Renal pelvis (tissue), 12 donors: ENCODE measurements around the gene MED17. TPM values are rescaled to one million over a fixed set of nuclear protein-coding genes. Genes with fewer than 3 reads are reported as not detected.
A peak's percentile ranks its signal among the peaks of the same experiment; 100 is the strongest.

ENCODE experiments used
- DNase-seq: peaks from one replicate; pipeline ENCODE4 v3.0.0-alpha.2; 2013
- long read RNA-seq, 16 experiments: transcript quantifications; one replicate each; lab custom pipeline, GENCODE V29; 2026
- polyA plus RNA-seq, 3 donors: library from polyadenylated mRNA; unstranded; fragments of 120-200 nt; gene quantifications; one replicate each; pipeline ENCODE4 v1.2.1, GENCODE V29; 2013; ENCODE audit not compliant: insufficient read length in 3 of 3

The MED17 gene, protein sequence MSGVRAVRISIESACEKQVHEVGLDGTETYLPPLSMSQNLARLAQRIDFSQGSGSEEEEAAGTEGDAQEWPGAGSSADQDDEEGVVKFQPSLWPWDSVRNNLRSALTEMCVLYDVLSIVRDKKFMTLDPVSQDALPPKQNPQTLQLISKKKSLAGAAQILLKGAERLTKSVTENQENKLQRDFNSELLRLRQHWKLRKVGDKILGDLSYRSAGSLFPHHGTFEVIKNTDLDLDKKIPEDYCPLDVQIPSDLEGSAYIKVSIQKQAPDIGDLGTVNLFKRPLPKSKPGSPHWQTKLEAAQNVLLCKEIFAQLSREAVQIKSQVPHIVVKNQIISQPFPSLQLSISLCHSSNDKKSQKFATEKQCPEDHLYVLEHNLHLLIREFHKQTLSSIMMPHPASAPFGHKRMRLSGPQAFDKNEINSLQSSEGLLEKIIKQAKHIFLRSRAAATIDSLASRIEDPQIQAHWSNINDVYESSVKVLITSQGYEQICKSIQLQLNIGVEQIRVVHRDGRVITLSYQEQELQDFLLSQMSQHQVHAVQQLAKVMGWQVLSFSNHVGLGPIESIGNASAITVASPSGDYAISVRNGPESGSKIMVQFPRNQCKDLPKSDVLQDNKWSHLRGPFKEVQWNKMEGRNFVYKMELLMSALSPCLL
- 10 to 100 TPM; 37.8 to 46.4 (median 44.6) TPM for polyA plus RNA-seq
- long read RNA-seq, donor 1, full-length matches to known transcripts, result 13 of 13 reads
- long read RNA-seq, donor 1, partial matches to known transcripts, result 0 of 13 reads
- long read RNA-seq, donor 1, other reads (novel, unspliced or antisense), result 0 of 13 reads
- long read RNA-seq, donor 2, full-length matches to known transcripts, result 22 of 22 reads
- long read RNA-seq, donor 2, partial matches to known transcripts, result 0 of 22 reads
- long read RNA-seq, donor 2, other reads (novel, unspliced or antisense), result 0 of 22 reads
- long read RNA-seq, donor 3, full-length matches to known transcripts, result 9 of 9 reads
- long read RNA-seq, donor 3, partial matches to known transcripts, result 0 of 9 reads
- long read RNA-seq, donor 3, other reads (novel, unspliced or antisense), result 0 of 9 reads
- long read RNA-seq, donor 4, full-length matches to known transcripts, result 15 of 15 reads
- long read RNA-seq, donor 4, partial matches to known transcripts, result 0 of 15 reads
- long read RNA-seq, donor 4, other reads (novel, unspliced or antisense), result 0 of 15 reads
- long read RNA-seq, donor 5, full-length matches to known transcripts, result 11 of 11 reads
- long read RNA-seq, donor 5, partial matches to known transcripts, result 0 of 11 reads
- long read RNA-seq, donor 5, other reads (novel, unspliced or antisense), result 0 of 11 reads
- long read RNA-seq, donor 6, full-length matches to known transcripts, result 11 of 11 reads
- long read RNA-seq, donor 6, partial matches to known transcripts, result 0 of 11 reads
- long read RNA-seq, donor 6, other reads (novel, unspliced or antisense), result 0 of 11 reads
- long read RNA-seq, donor 7, full-length matches to known transcripts, result 9 of 9 reads
- long read RNA-seq, donor 7, partial matches to known transcripts, result 0 of 9 reads
- long read RNA-seq, donor 7, other reads (novel, unspliced or antisense), result 0 of 9 reads
- long read RNA-seq, donor 8, full-length matches to known transcripts, result 2 of 2 reads
- long read RNA-seq, donor 8, partial matches to known transcripts, result 0 of 2 reads
- long read RNA-seq, donor 8, other reads (novel, unspliced or antisense), result 0 of 2 reads
- long read RNA-seq, donor 9, full-length matches to known transcripts, result 11 of 11 reads
- long read RNA-seq, donor 9, partial matches to known transcripts, result 0 of 11 reads
- long read RNA-seq, donor 9, other reads (novel, unspliced or antisense), result 0 of 11 reads
- long read RNA-seq, donor 10, full-length matches to known transcripts, result 5 of 5 reads
- long read RNA-seq, donor 10, partial matches to known transcripts, result 0 of 5 reads
- long read RNA-seq, donor 10, other reads (novel, unspliced or antisense), result 0 of 5 reads
- long read RNA-seq, donor 11, full-length matches to known transcripts, result 10 of 10 reads
- long read RNA-seq, donor 11, partial matches to known transcripts, result 0 of 10 reads
- long read RNA-seq, donor 11, other reads (novel, unspliced or antisense), result 0 of 10 reads
- long read RNA-seq, donor 12, full-length matches to known transcripts, result 20 of 20 reads
- long read RNA-seq, donor 12, partial matches to known transcripts, result 0 of 20 reads
- long read RNA-seq, donor 12, other reads (novel, unspliced or antisense), result 0 of 20 reads
- long read RNA-seq, donor 13, full-length matches to known transcripts, result 6 of 6 reads
- long read RNA-seq, donor 13, partial matches to known transcripts, result 0 of 6 reads
- long read RNA-seq, donor 13, other reads (novel, unspliced or antisense), result 0 of 6 reads
- long read RNA-seq, donor 14, result 0 reads
- long read RNA-seq, donor 15, full-length matches to known transcripts, result 16 of 16 reads
- long read RNA-seq, donor 15, partial matches to known transcripts, result 0 of 16 reads
- long read RNA-seq, donor 15, other reads (novel, unspliced or antisense), result 0 of 16 reads
- long read RNA-seq, donor 16, full-length matches to known transcripts, result 11 of 16 reads
- long read RNA-seq, donor 16, partial matches to known transcripts, result 5 of 16 reads
- long read RNA-seq, donor 16, other reads (novel, unspliced or antisense), result 0 of 16 reads

DNA sequence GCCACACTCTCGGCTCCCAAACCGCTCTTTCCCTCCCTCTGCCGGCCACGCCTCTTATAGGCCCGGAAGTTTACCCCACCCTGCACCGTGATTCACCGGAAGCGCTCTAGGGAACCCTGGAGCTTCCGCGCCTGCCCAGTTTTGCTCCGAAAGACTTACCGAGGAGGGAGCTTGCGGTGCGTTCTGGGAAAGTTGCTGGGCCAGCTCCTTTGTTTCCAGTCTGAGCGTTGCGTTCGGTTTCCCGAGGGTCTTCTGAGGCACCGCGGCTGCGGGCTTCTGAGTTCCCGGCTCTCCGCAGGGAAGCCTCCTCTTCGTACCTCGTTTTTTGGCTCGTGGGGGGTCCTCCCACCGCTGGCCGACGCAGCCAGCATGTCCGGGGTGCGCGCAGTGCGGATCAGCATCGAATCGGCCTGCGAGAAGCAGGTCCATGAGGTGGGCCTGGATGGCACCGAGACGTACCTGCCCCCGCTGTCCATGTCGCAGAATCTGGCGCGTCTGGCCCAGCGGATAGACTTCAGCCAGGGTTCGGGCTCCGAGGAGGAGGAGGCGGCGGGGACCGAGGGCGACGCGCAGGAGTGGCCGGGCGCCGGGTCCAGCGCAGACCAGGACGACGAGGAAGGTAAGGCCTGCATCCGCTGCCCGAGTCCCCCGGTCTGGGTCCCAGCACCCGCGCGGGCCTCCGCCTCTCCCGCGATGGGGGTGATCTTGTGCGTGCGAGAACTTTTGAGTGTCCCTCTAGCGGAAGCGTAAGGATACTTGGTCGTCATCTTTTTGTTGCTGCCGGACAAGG, at the start of gene MED17:
Gene MED17, plus strand, starts transcription at position 138 of the 790 bp plus-strand sequence. Its CDS starts 232 bp downstream, at position 370.
- DNase-seq, result peak; percentile 96

- DNase-seq, result no peak
Measured at GRCh38 chr11:93734427-93735222, 49.5 kb upstream of the MED17 start.

DNA sequence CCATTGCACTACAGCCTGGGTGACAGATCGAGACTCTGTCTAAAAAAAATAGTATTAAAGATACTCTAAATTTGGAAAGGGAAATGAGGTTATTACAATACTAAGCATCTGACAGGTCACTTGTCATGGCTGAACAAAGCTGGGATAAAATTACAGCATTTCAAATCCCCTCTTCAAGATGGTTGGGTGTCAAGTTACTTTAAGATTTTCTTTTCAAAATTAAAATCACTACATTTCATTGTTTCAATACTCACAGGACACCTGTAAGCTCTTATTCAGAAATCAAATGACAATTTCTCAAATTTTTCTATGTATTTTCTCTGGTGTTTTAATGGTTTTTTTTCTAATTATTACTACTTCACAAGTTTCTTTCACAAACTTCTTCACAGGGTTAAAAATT, 48.5 kb upstream of the MED17 start:
- no peak for DNase-seq

- no peak for DNase-seq
Measured at GRCh38 chr11:93736129-93736528, 48.0 kb upstream of the MED17 start.

GRCh38 chr11:93737904-93738612, 46.0 kb upstream of the MED17 start:
- no peak for DNase-seq

- no peak for DNase-seq
Measured at GRCh38 chr11:93738647-93739081, 45.4 kb upstream of the MED17 start.

- DNase-seq, result peak; percentile 4
Measured at GRCh38 chr11:93740031-93740729, 43.9 kb upstream of the MED17 start.

- DNase-seq, result peak; percentile 38
Measured at GRCh38 chr11:93740730-93741093, 43.4 kb upstream of the MED17 start.

DNA sequence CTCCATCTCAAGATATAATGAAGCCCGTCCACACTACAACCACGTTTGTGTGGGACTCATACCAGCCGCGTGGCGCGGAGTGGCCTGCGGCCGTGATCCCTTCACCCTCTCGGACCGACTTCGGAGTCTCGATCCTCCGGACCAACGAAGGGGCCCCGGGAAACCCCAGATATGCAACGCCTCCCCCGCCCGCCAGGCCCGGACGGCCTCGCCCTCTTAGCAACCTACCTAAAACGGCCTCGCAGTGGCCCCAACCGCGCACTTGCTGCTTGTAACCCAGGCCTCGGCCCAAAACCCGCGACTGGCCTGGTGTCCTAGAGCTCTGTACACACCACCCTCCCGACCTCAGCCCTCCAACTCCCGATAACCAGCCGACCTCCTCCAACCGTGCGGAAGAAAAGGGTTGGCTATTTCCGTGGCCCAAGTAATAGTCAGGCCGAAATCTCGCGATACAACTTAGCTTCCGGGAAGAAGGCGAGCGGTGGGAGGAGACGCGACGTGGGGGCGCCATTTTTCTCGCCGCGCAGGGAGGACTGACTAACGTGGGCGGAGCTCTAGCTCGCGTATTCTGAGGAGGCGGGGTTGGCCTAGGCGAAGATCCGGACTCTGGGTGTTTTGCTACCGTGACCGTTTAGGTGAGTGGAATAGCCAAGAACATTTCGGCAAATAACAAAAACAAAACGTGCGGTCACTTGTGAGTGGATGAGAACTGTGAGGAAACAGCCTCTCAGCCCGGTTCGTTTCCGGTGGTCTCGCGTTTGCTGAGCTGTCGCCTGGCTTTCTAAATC, 42.8 kb upstream of the MED17 start, which contains the start of the genes C11orf54 and TAF1D:
Gene C11orf54, plus strand, starts transcription at position 579 of the 788 bp plus-strand sequence. CDS start 5,722 bp downstream, outside the sequence.
Gene TAF1D, minus strand, starts transcription at position 402 of the 788 bp plus-strand sequence. CDS start 2,191 bp downstream, outside the sequence.
- peak; percentile 98 for DNase-seq

GRCh38 chr11:93741882-93742226, 42.2 kb upstream of the MED17 start:
- DNase-seq, result peak; percentile 50

GRCh38 chr11:93743291-93743690, 40.8 kb upstream of the MED17 start:
- DNase-seq, result no peak

DNA sequence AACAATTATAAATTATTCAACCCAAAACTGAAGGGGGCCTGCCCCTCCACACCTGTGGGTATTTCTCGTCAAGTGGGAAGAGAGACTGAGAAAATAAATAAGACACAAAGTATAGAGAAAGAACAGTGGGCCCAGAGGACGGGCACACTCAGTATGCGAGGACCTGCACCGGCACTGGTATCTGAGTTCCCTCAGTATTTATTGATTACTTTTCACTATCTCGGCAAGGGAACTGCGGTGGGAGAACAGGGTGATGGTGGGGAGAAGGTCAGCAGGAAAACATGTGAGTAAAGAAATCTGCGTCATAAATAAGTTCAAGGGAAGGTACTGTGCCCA, 39.4 kb upstream of the MED17 start:
- no peak for DNase-seq

GRCh38 chr11:93745005-93745755, 38.9 kb upstream of the MED17 start:
- peak; percentile 4 for DNase-seq

GRCh38 chr11:93746101-93746500, 38.0 kb upstream of the MED17 start:
- peak; percentile 20 for DNase-seq
